Endothelial cell (in vitro differentiated cells): ENCODE results near the gene MIER1. TPM values are rescaled to one million over a fixed set of nuclear protein-coding genes. Genes with fewer than 3 reads are reported as not detected.

Experiments used
- DNase-seq: peaks from one replicate; pipeline ENCODE4 v3.0.0; 2021; ENCODE audit warnings: low spot score
- H3K27ac Mint-ChIP-seq: one replicate; pipeline ENCODE4 v1.8.0; 2021; ENCODE audit warnings: mixed read lengths, inconsistent platforms; ENCODE audit not compliant: unreplicated experiment
- H3K27me3 Mint-ChIP-seq: one replicate; pipeline ENCODE4 v1.8.0; 2021; ENCODE audit warnings: mild to moderate bottlenecking, moderate library complexity, mixed read lengths, inconsistent platforms; ENCODE audit not compliant: unreplicated experiment
- H3K36me3 Mint-ChIP-seq: one replicate; pipeline ENCODE4 v1.8.0; 2021; ENCODE audit warnings: mild to moderate bottlenecking, low read depth, mixed read lengths, inconsistent platforms; ENCODE audit not compliant: unreplicated experiment
- H3K4me1 Mint-ChIP-seq: one replicate; pipeline ENCODE4 v1.8.0; 2021; ENCODE audit warnings: mild to moderate bottlenecking, mixed read lengths, inconsistent platforms; ENCODE audit not compliant: unreplicated experiment
- H3K4me3 Mint-ChIP-seq: one replicate; pipeline ENCODE4 v1.8.0; 2021; ENCODE audit warnings: mild to moderate bottlenecking, mixed read lengths, inconsistent platforms; ENCODE audit not compliant: unreplicated experiment
- H3K9me3 Mint-ChIP-seq: one replicate; pipeline ENCODE4 v1.8.0; 2021; ENCODE audit warnings: mixed read lengths, inconsistent platforms; ENCODE audit not compliant: unreplicated experiment
- CTCF ChIP-seq: fragments of 200-600 bp; sonication (generic); IDR thresholded peaks from one replicate; pipeline ENCODE4 v1.5.0; 2021; ENCODE audit warnings: antibody characterized with exemption; ENCODE audit not compliant: unreplicated experiment
- total RNA-seq: library from RNA; stranded (reverse); fragmentation: NEBNext Ultra II Directional; extraction: Animal tissue kit (Norgen Biotek cat#: 25700); gene quantifications from one replicate; pipeline ENCODE4 v1.2.1, GENCODE V29; 2021; ENCODE audit not compliant: unreplicated experiment

MIER1 gene
- total RNA-seq, 1 donor from 2014 or later: 33.2 TPM

GRCh38 chr1:66937529-66938234 is 12.9 kb downstream of the MIER1 start:
- no peaks in the 10 kb centered on the region for H3K9me3 Mint-ChIP-seq
- H3K4me3 Mint-ChIP-seq: no peak overlapping the region
- no peak for DNase-seq
- H3K36me3 Mint-ChIP-seq: peaks cover 3% of the 10 kb centered on the region
- H3K27me3 Mint-ChIP-seq: no peaks in the 10 kb centered on the region
- peaks cover 4% of the 10 kb centered on the region for H3K4me1 Mint-ChIP-seq
- no peak for TF ChIP-seq CTCF
- no peak overlapping the region for H3K27ac Mint-ChIP-seq

- peaks cover 3% of the 10 kb centered on the region for H3K36me3 Mint-ChIP-seq
- no peak overlapping the region for H3K27ac Mint-ChIP-seq
- no peaks in the 10 kb centered on the region for H3K9me3 Mint-ChIP-seq
- no peak for TF ChIP-seq CTCF
- peaks cover 7% of the 10 kb centered on the region for H3K4me1 Mint-ChIP-seq
- H3K4me3 Mint-ChIP-seq: no peak overlapping the region
- DNase-seq: no peak
- H3K27me3 Mint-ChIP-seq: peaks cover 2% of the 10 kb centered on the region
Measured at GRCh38 chr1:66938613-66939012, 13.8 kb downstream of the MIER1 start.

GRCh38 chr1:66940981-66941380 is 16.2 kb downstream of the MIER1 start:
- DNase-seq: no peak
- TF ChIP-seq CTCF: no peak
- H3K9me3 Mint-ChIP-seq: no peaks in the 10 kb centered on the region
- no peak overlapping the region for H3K4me3 Mint-ChIP-seq
- peaks cover 3% of the 10 kb centered on the region for H3K36me3 Mint-ChIP-seq
- peaks cover 2% of the 10 kb centered on the region for H3K27me3 Mint-ChIP-seq
- H3K4me1 Mint-ChIP-seq: peaks cover 7% of the 10 kb centered on the region
- H3K27ac Mint-ChIP-seq: no peak overlapping the region

GRCh38 chr1:66943361-66943969 is 18.7 kb downstream of the MIER1 start:
- no peak for TF ChIP-seq CTCF
- peaks cover 20% of the 10 kb centered on the region for H3K4me1 Mint-ChIP-seq
- H3K4me3 Mint-ChIP-seq: no peak overlapping the region
- no peak for DNase-seq
- no peaks in the 10 kb centered on the region for H3K9me3 Mint-ChIP-seq
- peaks cover 2% of the 10 kb centered on the region for H3K27me3 Mint-ChIP-seq
- H3K36me3 Mint-ChIP-seq: peaks cover 3% of the 10 kb centered on the region
- H3K27ac Mint-ChIP-seq: peak overlapping the region; percentile 84
